Activated T-cell treated with anti-CD3 and anti-CD28 coated beads, Interleukin-2, amount 50 U/mL, for 48 hours (primary cell): ENCODE measurements around the gene LTB4R.

Experiments used
- DNase-seq, 2 experiments: peaks; one replicate each; pipeline ENCODE4 v3.0.0-alpha.2; 2020

The LTB4R gene

DNA sequence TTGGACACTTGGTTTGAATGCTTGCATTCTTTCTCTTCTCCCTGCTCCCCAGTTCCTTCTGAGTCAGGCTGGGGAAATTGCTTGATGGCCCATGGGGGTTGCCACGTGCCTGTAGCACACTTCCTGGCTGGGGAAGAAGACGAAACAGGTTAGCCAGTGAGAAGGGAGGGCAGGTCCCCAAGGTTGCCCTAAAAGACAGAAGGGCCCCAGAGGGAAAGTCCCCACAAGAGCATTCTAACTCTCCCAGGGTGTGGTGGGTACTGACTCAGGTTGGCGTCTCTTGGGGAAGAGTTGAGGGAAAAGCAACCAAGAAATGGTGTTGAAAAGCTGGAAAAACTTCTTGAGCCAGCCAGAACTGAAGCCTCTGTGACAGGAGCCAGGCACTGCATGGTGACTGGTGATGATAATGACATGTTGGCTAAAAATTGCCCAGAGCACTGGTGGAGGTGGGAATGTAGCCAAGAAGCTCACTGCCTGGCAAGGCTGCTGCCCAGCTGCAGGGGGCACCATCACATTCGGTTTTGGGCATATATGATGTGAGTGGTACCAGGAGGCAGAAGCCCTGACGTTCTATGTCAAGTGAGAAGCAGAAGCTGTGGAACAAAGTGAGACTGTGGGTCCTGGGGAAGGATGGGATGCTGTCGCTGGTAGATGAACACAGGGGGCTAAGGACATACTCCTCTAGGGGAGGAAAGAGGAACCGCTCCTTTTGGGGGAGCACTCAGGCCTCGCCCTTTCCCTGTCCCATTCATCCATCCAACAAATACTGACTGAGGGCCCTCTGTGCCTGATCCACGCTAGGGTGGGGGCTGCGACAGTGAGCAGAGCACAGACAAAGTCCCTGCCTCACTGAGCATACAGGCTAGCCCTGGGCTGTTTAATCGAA is 31.8 kb upstream of the LTB4R start:
- peak; percentile 65 to 68 for DNase-seq

DNA sequence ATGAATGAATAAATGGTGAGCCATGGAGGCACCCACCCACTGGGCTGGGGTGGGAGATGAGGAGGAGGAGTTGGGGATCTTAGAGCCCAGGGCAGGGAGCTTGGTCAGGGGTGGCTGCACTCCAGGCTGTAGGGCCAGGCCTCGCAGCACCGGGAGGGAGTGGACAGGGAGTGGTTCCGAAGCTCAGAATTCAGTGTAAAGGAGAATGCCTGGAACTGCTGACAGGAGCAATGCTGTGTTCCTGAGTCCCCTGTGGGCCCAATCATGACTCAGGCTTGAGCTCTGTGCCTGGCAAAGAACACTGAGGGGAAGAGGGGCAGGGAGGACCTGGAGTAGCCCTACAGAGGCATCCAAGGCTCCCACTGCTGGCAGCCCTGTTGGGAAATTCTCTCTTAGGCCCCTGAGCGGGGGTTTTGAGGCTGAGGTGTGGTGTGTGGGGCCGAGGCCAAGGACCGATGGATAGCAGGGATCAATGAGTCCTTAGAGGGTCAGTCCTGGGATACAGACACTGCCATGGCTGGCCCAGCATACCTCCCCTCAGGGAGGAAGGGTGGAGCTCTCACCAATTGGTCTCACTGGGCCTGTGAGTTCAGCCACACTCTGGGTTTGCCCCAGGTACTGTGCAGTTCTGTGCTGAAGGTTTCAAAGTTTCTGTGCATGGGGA is 30.4 kb upstream of the LTB4R start:
- no peak for DNase-seq

DNA sequence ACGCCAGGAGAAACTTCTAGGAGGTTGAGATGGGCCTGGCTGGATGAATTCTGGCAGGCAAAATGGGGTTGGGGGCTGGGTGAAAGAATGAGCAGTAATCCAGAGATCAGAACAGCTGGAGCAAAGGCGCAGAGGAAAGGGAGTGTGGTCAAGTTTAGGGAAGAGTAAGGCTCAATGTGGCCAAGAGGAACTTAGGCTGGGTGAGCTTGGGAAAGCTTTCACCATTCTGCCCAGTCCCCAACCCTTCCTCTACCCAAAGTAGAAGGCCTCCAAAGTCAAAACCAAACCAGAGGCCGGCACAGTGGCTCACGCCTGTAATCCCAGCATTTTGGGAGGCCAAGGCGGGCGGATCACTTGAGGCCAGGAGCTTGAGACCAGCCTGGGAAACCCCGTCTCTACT is 29.7 kb upstream of the LTB4R start:
- DNase-seq: no peak

DNA sequence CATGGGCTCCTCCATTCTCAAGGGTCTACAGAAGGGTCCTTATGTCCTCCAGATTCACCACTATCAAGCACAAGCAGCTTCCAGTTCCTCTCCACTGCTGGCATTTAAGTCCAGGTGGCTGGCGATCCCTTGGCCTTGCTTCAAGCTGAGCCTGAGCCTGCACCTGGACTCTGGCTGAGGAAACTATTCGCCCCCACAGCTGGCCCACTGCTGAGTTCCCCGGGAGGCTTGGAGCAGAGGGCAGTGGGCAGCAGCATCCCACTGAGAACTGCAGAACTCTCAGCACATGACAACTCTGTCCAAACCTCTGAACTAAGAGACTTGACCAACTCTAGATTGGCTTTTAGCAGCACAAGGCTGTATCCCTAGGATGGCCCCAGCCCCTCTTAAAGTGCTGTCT is 28.6 kb upstream of the LTB4R start:
- DNase-seq: no peak

DNA sequence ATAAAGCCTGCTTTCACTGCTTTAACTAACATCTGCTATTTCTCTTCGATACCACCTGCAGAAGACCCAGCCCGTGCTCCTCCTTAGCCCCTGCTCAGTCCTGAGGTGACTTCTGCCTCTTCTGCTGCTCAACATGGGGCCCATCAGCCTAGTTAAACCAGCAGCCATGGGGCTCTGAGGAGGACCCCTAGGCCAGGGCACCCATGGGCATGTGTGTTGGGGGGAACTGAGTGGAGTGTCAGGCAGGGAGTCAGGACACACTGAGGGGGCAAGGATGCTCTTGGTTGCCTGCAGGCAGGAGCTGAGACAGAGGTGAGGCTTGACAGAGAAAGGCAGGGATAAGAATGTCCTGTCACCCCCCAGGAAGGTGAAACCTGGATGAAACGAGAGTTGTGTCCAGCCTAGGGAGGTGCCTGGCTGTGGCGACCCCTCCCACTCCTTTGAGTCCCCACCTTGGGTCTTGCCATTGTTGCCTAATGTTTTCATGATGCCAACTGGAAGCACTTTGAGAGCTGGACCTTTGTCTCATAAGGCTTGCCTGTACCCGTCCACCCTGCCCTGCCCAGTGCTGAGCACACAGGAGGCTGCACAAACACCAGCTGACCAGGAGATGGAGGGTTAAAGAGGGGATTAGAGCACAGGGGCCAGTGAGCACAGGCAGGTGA is 27.4 kb upstream of the LTB4R start:
- no peak for DNase-seq

DNA sequence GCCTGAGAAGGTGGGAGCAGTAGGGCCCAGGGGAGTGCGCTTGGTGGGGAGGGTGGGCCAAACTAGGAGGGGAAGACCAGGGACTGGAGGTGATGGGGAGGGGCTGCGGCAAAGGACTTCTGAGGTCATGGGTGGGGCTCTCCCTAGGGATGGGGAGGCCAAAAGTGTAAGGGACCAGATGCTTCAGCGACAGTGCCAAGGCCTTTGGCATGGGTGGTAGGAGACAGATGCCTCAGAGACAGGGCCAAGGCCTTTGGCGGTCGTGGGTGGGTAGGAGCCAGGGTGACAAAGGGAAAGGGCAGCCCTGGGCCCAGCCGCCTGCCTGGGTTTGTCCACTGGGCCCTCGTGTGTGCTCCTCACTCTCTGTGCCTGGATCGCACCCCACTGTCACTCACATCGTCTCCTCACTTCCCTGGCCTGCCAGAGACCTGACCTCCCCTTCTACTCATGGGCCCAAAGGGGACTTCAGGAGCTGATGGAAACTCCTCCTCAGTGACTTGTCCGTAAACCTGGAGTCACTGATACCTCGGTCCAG is 26.7 kb upstream of the LTB4R start:
- DNase-seq: no peak

DNA sequence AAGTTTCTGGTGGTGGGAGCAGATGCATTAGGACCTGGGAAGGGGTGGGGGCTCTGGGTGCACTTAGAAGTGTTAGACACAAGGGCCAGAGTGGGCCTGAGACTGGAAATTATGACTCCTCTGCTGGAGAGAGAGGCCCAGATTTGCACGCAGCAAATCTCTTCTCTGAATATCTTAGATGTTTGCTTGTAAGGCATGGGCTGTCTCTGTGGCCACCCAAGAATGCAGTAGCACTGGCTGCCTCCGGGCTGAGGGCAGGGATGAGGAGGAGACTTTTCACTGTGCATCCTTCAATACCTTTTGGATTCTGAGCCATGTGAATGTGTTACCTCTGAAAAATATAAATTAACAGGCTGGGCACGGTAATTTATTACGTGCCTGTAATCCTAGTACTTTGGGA is 26.0 kb upstream of the LTB4R start:
- DNase-seq: no peak

DNA sequence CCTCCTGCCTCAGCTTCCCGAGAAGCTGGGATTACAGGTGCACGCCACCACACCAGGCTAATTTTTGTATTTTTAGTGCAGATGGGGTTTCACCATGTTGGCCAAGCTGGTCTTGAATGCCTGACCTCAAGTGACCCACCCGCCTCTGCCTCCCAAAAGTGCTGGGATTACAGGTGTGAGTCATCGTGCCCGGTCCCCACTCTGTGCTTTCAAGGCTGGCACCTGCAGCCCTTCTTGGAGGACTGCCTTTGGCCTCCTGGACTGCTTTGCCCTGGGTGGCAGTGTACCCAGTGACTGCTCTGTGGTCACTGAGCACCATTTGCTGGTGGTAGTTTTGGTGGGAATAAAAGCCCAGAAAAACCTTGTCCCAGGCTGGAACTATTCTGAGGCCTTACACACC is 24.3 kb upstream of the LTB4R start:
- DNase-seq: no peak

DNA sequence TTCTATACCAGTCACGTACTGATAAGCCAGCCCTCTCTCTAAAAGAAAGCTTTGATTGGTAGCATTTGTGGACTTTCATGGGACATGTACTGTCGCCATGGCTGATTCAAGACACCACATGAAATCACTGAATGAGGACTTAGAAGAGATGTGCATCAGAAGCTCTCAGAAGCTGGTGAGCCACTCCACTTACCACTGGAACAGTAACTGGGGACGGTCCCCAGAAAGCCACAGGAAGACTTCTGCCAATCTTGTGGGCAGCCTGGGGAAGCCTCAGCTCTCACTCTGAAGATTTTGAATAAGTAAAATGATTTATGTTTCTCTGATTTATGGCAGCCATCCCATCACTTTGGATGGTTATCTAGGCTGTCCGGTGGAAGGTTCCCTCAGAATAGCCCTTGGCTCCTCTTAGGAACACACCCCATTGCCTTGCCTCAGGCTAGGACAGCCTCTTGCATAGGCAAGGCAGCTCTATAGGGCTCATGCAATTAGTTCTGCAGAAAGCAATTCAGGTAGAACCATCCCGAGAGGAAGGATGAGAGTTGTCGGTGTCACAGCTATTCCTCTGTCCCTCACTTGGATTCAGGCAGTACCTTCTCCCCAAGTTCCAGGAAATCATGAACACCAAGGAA is 21.5 kb upstream of the LTB4R start:
- peak; percentile 75 to 80 for DNase-seq

DNA sequence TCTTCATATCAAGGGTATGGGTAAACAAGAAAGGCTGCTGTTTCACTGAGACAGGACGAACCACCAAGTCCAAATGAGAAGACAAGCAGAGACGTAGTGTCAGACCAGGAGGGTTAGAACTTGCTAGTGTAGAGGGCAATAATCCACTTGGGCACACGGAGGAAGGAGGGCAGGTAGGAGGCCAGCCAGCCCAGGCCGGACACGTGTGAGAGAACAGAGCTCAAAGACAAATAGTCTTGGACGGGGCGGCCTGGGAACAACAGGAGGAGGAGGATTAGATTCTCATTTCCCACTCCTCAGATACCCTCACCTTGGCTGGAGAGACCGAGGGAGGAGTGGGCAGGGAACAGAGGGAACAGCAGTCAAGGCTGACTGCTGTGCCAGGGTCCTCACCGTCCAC is 20.6 kb upstream of the LTB4R start:
- no peak for DNase-seq

DNA sequence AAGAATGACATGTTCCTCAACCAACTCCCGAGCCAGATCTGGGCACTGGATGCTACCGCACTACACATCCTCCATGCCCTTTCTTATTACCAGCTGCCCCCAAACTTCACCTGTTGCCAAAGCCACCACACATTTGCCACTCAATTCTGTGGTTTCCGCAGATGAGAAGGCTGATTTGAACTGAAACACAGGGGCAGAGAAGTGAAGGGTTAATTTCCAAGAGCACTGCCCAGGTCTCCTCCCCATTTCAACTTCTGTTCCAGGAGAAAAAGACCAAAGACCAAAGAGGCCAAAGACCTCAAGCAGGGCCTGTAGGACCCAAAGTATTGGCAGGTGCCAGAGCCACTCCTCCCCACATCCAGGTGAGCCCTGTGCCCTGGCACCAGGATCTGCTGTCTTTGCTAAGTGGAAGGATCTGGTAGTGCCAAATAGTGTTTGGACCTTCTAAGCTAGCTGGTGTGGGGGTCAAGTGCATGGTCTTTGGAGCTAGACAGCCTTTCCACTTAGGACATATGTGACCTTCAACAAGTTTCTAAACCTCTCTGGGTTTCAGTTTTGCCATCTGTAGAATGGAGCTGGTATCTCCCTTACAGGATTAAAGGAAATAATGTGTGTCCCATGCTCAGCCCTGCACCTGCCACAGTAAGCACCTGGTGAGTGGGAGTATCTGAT is 19.7 kb upstream of the LTB4R start:
- DNase-seq: no peak

DNA sequence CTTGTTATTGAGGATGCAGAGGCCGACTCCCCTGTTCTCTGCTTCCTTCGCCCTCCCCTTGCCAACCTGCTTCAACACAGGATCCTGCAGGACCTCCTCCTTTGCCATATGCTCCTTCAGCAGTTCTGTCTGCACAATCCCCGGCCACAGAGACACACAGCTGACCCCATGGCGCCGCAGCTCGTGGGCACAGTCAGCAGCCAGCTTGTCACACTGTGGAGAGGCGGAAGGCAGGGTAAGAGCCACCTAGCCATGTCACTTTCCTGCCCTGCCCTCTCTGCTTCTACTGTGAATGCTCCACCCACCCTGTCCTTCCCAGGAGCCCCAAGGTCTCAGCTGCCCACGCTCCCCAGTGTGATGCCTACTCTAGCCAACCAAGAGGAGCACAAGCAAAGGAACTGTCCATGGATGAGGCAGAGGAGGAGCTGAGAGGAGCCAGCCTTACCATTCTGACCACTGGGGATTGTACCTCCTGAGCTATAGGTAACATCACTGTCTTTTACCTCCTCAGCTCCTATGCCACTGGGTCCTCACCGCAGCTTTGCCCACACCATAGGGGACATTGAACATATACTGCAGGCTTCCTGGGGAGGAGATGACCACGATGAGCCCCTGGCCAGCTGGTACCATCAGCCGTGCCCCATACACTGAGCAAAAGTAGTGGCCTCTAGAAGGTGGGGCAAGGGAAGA is 19.0 kb upstream of the LTB4R start:
- no peak for DNase-seq

DNA sequence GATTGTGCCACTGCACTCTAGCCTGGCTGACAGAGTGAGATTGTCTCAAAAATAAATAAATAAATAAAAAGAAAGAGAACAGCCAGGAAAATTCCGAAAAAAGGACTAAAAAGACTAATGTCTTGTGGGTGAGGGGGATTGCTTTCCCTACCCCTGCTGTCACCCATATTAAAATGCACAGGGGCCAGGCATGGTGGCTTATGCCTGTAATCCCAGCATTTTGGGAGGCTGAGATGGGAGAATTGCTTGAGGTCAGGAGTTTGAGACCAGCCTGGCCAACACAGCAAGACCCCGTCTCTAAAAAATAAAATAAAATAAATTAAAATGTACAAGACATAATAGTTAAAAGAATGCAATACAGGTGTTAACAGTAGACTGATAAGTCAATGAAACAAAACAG is 17.8 kb upstream of the LTB4R start:
- DNase-seq: no peak

DNA sequence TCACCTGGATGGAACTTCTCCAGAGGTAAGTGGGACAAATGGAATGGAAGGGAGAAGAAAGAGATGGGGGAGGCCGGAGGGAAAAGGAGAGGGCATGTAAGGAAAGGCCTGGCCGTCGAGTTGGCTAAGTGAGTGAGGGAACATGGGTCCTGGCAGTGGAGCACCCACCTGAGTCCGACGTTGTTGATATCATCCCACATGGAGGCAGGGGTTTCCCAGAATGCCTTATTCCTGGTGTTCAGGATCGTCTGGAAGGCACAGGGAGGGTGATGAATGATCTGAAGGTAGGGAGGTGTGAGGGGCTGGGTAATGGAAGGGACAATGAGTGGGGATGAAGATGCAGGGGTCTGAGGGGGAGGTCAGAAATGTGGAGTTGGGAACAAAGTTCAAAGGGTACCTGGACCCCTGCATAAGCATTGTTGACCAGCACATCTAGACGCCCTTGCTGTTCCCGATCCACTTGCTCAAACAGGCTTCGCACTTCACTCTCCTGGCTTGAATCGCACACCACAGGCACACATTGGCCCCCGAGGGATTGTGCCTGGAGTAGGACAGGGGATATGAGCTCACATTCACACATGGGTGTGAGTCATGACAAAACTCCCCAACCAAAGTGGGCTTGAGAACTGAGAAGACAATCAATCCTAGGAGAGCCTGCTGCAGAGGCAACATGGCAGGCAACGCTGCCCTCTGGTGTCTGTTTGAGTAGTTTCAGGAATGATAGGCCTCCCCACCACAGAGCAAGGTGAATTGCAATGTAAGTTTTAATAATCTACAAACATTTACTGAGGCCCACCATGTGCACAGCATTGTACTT is 14.8 kb upstream of the LTB4R start:
- peak; percentile 77 to 82 for DNase-seq

DNA sequence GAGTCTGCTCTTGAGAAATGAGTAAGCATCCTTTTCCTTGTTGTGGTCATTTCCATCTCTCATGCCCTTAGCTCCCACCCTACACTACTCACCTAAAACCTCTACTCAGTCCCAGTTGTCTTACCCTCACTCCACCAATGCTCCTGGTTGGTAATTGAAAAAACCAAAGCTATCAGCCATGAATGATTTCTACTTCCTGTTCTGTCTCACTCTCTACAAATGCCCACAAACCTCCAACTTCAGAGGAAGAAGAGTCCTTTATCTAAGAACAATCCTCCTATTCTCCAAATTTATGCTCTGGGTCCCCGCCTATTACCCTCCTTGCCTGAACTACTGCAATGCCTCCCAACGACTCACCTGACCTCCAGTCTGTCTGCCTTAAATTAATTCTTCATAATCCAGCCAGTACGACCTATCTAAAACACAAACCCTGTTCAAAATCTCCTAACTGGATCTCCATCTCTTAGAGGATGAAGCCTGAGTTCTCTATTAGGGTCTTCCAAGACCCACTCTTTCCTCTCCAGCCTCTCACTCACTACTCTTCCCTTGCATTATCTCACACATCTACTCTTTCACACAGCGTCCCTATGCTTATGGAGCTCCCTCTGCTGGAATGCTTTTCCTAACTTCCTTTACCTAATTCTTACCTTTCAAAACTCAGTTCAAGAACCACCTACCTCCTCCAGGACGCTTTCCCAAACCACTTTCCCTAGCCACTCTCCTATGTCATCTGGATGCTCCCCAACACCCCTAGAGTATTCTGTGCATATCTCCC is 13.9 kb upstream of the LTB4R start:
- DNase-seq: no peak

DNA sequence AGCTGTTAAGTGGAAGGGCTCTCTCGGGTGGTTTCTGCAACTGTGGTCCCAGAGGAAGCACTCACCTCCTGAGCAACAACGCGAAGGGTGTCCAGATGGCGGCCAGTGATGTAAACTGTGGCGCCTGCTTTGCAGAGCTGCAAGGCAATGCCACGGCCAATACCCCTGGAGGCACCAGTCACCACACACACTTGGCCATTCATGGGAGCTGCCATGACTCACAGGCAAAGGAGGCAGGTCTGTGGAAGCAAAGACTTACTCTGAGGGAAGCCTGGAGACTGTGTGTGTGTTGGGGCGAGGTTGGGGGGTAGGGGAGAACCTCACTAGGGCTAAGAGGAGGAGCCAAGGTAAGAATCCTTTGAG is 12.4 kb upstream of the LTB4R start:
- DNase-seq: no peak

DNA sequence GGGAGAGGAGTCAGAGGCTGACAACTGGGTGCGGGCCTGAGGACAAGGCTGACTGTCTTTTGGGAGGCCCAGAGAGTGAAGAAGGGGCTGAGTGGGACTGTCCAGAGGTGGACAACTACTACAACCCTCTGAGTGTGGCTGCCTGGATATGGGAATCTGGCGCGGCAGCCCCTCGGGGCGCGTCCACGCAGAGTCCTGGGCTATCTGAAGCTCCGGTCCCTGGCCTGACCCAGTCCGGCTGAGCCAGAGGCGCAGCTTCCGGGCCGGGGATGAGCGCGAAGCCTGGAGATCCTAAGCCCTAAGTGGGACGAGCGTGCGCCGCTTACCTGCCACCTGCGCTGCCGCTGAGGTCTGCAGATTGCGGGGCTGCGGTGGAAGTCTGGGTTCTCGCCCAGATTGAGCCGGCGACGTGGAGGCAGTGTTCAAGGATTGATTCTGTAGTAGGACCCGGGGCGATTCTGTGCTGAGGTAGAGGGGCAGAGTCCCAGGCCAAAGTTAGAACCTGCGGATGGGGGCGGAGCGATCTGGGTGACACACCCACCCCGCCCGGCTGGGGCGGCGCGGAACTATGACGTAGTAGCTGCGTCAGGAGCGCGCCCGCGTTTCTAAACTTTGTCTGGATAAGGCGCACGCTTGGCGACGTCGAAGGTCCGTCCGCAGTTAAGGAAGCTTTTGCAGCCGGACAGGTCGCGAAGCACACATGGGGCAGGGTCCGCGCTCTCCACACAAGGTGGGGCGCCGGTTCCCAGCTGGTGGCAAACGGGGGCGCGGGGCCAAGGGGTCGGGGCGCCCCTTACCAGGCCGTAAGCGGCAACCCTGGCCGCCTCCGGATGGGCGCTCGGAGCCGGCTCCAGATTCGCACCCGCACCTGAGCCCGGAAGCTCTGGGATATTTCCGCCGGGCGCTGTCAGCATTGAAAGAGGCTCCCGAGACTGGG is 11.8 kb upstream of the LTB4R start, which contains the start of the genes DHRS1 and NOP9:
TSS of gene DHRS1 (minus strand) at position 526 of the 937 bp plus-strand sequence. CDS start 674 bp downstream, outside the sequence.
TSS of gene NOP9 (plus strand) at position 596 of the 937 bp plus-strand sequence. CDS start at position 701, 105 bp downstream.
- DNase-seq: peak; percentile 96

DNA sequence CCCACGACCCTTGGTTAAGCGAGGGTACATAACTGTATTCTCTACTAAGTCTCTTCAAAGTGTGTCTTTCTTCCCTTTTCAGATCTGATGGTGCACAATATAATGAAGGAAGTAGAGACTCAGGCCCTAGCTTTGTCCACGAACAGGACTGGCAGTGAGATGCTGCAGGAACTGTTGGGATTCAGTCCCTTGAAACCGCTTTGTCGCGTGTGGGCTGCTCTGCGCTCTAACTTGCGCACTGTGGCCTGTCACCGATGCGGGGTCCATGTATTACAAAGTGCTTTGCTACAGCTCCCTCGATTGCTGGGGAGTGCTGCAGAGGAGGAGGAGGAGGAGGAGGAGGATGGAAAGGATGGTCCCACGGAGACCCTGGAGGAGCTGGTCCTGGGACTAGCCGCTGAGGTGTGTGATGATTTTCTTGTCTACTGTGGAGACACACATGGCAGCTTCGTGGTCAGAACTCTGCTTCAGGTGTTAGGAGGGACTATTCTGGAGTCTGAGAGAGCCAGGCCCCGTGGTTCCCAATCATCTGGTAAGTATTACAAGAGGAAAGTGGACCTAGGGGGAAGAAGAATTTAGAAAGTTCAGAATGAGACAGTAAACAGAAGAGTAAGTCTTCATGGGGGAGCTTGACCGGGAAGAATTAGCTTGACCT is 10.8 kb upstream of the LTB4R start:
- no peak for DNase-seq
